ENCODE measurements around the gene NGFR. TPM values are rescaled to one million over a fixed set of nuclear protein-coding genes. Genes with fewer than 3 reads are reported as not detected.

The NGFR gene, protein sequence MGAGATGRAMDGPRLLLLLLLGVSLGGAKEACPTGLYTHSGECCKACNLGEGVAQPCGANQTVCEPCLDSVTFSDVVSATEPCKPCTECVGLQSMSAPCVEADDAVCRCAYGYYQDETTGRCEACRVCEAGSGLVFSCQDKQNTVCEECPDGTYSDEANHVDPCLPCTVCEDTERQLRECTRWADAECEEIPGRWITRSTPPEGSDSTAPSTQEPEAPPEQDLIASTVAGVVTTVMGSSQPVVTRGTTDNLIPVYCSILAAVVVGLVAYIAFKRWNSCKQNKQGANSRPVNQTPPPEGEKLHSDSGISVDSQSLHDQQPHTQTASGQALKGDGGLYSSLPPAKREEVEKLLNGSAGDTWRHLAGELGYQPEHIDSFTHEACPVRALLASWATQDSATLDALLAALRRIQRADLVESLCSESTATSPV
- total RNA-seq (2014; rRNA removed) (0.29 TPM in 1 of 2 replicates, not detected in the other), Bru-seq, nascent RNA (percentile 9 among the genes with signal in this experiment), BruChase-seq, experiment 1, labeled RNA remaining after a 6-hour chase (percentile 9 among the genes with signal in this experiment), BruChase-seq, experiment 2, labeled RNA remaining after a 2-hour chase (percentile 13 among the genes with signal in this experiment)
- long read RNA-seq, result 0 reads

DNA sequence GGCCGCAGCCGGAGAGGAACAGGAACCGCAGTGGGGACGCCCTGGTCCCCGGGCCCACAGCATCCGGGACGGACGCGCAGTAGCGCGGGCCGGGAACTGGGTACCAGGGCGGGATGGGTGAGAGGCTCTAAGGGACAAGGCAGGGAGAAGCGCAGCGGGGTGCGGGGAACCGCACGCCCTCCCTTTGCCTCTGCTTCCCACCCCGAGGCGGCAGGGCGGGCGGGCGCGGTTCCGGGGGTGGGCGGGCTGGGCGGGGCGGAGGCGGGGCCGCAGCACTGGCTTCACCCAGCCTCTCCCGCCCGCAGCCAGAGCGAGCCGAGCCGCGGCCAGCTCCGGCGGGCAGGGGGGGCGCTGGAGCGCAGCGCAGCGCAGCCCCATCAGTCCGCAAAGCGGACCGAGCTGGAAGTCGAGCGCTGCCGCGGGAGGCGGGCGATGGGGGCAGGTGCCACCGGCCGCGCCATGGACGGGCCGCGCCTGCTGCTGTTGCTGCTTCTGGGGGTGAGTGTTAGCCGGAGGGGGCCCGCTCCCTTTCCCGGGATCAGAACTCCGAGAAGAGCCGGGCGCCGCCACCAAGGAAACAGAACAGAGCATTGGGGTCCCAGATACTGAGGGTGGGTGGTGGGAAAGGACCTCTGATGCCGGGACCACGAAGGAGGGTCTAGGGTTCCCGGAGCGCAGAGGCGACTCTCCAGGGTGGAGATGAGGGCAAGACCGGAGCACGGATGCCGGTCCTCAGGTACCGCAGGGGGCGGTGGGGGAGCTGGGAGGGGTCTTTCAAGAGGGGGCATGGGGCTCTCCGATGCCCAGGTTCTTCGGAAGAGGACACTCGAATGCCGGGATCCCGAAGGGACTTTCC, at the start of gene NGFR:
NGFR (plus strand) TSS at position 308 of the 856 bp plus-strand sequence; CDS start at position 433, 125 bp downstream.
- no peaks in the 10 kb centered on the region for H3K9me3 ChIP-seq (ENCODE audit: low read length)
- no peak within 1 kb of the TSS for H3K9ac ChIP-seq (ENCODE audit: low read length)
- ChIA-PET POLR2A (ENCODE audit: unreplicated experiment) (no interaction called here), CTCF (no interaction called here)
- no peaks in the 10 kb centered on the region for H3K36me3 ChIP-seq (ENCODE audit: low read depth, low read length)
- H3K9me2 ChIP-seq (replicated peaks; ENCODE audit: low read length), result no peaks in the 10 kb centered on the region
- H3K79me2 ChIP-seq (ENCODE audit: low read length), result no peaks in the 10 kb centered on the region
- H4K20me1 ChIP-seq (ENCODE audit: low read length), result no peaks in the 10 kb centered on the region
- peaks cover 68% of the 10 kb centered on the region for H3K27me3 ChIP-seq (ENCODE audit: low read length)
- ATAC-seq, result peak; percentile 44
- no peak within 1 kb of the TSS for H3K27ac ChIP-seq (ENCODE audit: low read length)
- peak; percentile 40 for DNase-seq
- intact Hi-C loops (cut with micrococcal nuclease), result no loop called here
- no TSS peak for BruUV-seq (replicated peaks)
- peak within 1 kb of the TSS; percentile 55; the same call in 1 of the 2 replicates for H3K4me3 ChIP-seq (ENCODE audit: low read length)
- peak within 1 kb of the TSS; percentile 82 for H3K4me2 ChIP-seq (ENCODE audit: low read length)
- TF ChIP-seq, protein P1, sequence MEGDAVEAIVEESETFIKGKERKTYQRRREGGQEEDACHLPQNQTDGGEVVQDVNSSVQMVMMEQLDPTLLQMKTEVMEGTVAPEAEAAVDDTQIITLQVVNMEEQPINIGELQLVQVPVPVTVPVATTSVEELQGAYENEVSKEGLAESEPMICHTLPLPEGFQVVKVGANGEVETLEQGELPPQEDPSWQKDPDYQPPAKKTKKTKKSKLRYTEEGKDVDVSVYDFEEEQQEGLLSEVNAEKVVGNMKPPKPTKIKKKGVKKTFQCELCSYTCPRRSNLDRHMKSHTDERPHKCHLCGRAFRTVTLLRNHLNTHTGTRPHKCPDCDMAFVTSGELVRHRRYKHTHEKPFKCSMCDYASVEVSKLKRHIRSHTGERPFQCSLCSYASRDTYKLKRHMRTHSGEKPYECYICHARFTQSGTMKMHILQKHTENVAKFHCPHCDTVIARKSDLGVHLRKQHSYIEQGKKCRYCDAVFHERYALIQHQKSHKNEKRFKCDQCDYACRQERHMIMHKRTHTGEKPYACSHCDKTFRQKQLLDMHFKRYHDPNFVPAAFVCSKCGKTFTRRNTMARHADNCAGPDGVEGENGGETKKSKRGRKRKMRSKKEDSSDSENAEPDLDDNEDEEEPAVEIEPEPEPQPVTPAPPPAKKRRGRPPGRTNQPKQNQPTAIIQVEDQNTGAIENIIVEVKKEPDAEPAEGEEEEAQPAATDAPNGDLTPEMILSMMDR (conservative IDR thresholded peaks at IDR 0.05; ENCODE audit: low read depth, low read length), result peak; percentile 27
- TF ChIP-seq EZH2 (IDR thresholded peaks at IDR 0.05; ENCODE audit: low read length, unreplicated experiment) (peak; percentile 94), EZH2phosphoT487 (IDR thresholded peaks at IDR 0.05; ENCODE audit: borderline replicate concordance, low read length) (0 out of 2 replicates have a peak, but pooled peaks have one; percentile 19)
- H3K4me1 ChIP-seq (ENCODE audit: insufficient read depth, low read length), result peaks cover 16% of the 10 kb centered on the region
- 0 out of 2 replicates have a peak within 1 kb of the TSS, but pooled peaks have one; percentile 48 for H2AFZ ChIP-seq (ENCODE audit: low read length)
- H3F3A ChIP-seq (ENCODE audit: low read length, unreplicated experiment), result no peaks in the 10 kb centered on the region

DNA sequence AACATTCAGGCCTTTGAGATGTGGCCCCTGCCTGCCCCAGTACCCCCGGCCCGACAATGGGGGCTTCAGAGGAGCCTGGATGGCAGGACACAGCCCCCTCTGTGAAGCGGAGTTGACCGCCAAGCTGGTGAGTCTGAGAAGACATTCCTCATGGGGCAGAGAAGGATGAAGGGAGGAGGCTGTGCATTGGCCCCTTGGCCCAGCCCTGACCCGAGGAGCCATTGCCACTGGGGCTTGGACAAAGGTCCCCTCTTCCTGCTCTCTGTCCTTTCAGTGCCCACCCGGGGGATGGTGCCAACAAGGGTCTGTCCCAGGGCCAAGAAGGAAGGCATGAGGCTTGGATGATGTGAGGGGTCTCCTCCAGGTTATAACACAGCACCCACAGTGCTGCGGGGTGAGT, 49.5 kb upstream of the NGFR start:
- no peaks in the 10 kb centered on the region for H3K79me2 ChIP-seq (ENCODE audit: low read length)
- H3K4me3 ChIP-seq (ENCODE audit: low read length), result no peak overlapping the region
- CTCF ChIA-PET, result interaction anchor here (0.6 kb wide), 1 partner anchor 153 kb away, joined by 10 read pairs; no protein-coding TSS in a partner anchor
- no peak overlapping the region for H3K9ac ChIP-seq (ENCODE audit: low read length)
- H3F3A ChIP-seq (ENCODE audit: low read length, unreplicated experiment), result no peaks in the 10 kb centered on the region
- POLR2A ChIA-PET (ENCODE audit: unreplicated experiment), result no interaction called here
- H2AFZ ChIP-seq (ENCODE audit: low read length), result no peak overlapping the region
- TF ChIP-seq EZH2phosphoT487 (IDR thresholded peaks at IDR 0.05; ENCODE audit: borderline replicate concordance, low read length), result no peak
- TF ChIP-seq EZH2 (IDR thresholded peaks at IDR 0.05; ENCODE audit: low read length, unreplicated experiment), result no peak
- H3K4me2 ChIP-seq (ENCODE audit: low read length), result no peak overlapping the region
- no peaks in the 10 kb centered on the region for H3K36me3 ChIP-seq (ENCODE audit: low read depth, low read length)
- DNase-seq (no peak), ATAC-seq (no peak)
- intact Hi-C loops (cut with micrococcal nuclease), result no loop called here
- H3K27me3 ChIP-seq (ENCODE audit: low read length), result peaks cover 39% of the 10 kb centered on the region
- H3K4me1 ChIP-seq (ENCODE audit: insufficient read depth, low read length), result no peaks in the 10 kb centered on the region
- H3K27ac ChIP-seq (ENCODE audit: low read length), result no peak overlapping the region
- H3K9me2 ChIP-seq (replicated peaks; ENCODE audit: low read length), result no peaks in the 10 kb centered on the region
- H3K9me3 ChIP-seq (ENCODE audit: low read length), result no peaks in the 10 kb centered on the region
- no TSS peak for BruUV-seq (replicated peaks)
- H4K20me1 ChIP-seq (ENCODE audit: low read length), result no peaks in the 10 kb centered on the region
